GM12873 (cell line): ENCODE measurements around the gene ACTN4.
A peak's percentile ranks its signal among the peaks of the same experiment; 100 is the strongest.

Source experiments
- CTCF ChIP-seq: IDR thresholded peaks from 2 replicates; pipeline ENCODE4 v1.5.1; 2012; ENCODE audit warnings: low read depth, mild to moderate bottlenecking, moderate library complexity, low read length, control low read depth; ENCODE audit not compliant: insufficient read depth; ENCODE audit errors: missing control alignments

ACTN4 gene

DNA sequence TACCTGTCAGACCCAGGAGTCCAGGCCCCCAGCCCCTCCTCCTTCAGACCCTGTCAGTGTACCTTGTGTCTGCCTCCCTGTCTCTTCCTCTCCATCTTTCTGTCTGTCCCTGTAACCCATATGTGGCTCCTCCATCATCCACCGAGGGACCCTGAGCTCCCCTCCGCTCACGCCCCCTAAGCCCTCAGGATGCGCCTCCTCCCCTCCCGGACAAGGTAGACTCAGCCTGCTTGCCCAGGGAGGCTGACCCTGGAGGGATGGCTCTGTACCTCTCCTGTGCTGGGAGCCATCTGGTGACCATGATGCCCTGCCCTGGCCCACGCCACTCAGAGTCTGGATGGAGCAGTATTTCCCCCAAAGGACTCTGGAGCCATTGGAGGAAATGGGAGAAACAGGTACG, 97.9 kb downstream of the ACTN4 start:
- no peak for TF ChIP-seq CTCF

- TF ChIP-seq CTCF, result no peak
These were observed 112.1 kb downstream of the ACTN4 start for GRCh38 chr19:38759590-38760003.

DNA sequence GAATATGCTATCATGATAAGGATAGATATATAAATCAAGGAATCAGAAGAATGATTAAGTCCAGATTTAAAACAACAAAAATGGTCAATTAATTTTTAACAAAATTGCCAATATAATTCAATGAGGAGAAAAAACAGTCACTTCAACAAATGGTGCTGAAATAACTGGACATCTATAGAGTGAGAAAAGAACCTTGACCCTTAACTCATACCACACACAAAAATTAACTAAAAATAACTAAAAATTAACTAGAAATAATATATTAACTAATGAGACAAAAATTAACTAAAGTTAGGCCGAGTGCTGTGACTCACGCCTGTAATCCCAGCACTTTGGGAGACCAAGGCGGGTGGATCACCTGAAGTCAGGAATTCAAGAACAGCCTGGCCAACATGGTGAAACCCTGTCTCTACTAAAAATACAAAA, 116.4 kb downstream of the ACTN4 start:
- TF ChIP-seq CTCF, result no peak

- TF ChIP-seq CTCF, result no peak
These were observed 117.8 kb downstream of the ACTN4 start for GRCh38 chr19:38765214-38765613.

- TF ChIP-seq CTCF, result no peak
These were observed 119.0 kb downstream of the ACTN4 start for GRCh38 chr19:38766276-38767047.

DNA sequence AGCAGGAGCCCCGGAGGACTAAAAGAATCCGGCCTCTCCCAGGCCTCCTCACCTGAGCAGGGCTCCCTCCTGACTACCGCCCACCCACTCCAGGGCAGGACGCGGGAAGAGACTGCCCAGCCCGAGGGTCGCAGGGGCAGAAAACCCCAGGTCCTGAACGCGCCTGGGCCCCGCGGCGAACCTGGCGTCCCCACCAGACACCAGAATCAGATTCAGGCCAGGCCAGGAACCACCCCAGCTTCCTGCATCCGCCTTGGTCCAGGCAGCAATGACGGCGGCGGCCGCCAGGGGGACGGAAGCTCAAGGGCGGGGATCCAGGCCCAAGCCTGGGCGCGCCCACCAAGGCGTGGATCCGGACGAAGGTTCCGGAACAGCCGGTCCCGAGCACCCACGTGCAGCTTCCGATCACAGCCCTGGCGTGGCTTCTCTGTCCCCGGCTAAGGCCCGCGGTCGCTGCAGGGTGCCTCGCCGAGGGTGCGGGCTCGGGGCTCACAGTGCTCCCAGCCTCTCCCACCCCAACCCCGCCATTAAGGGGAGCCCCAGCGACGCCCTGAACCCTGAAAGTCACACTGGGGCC, 122.3 kb downstream of the ACTN4 start:
- peak; percentile 84 for TF ChIP-seq CTCF

DNA sequence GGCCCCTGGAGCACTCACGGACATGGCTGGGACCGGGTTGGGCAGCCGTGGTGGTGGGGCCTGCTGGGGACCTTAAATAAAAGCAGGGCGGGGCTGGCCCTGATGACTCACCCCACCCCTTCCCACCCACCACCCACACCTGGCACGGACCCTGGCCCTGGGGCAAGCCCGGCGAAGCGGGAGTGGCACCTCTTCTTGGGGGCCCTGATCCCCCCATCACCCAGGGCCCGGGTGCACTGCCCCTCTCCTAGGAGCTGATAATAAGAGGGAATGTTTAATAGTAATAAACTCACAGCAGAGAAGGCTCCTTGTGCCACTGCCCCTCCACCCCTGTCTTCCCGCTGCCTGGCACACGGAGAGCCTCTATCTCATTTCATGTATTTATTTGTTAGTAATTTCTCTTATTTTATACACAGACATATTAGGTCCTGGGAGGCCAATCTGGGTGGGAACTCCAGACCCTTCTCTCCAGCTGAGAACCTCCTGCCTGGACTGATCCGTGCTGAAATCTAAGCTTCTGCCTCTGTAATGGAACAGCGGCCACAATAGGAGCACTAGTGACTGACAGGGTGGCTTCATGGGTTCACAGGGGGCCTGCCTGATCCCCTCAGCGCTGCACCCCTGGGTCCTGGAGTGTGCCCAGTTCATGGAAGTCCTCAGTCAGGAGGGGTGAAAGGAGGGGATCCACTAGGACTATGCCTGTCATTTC, 126.2 kb downstream of the ACTN4 start, which contains the start of gene LGALS7:
Gene LGALS7 (minus strand): TSS at position 49 of the 709 bp plus-strand sequence. CDS start 25 bp downstream, at position 24.
- TF ChIP-seq CTCF, result no peak
